GM18505 (cell line): ENCODE data around the gene ATP2A3.

Experiments used
- ATAC-seq: cut with Tn5 transposase; IDR thresholded peaks from one replicate; pipeline ENCODE4 v1.9.1; 2021; ENCODE audit not compliant: unreplicated experiment
- POLR2A ChIP-seq: IDR thresholded peaks from 4 replicates; pipeline ENCODE4 v1.6.1; 2011; ENCODE audit warnings: borderline replicate concordance; ENCODE audit not compliant: insufficient read depth, insufficient read length; ENCODE audit errors: extremely low read depth

The ATP2A3 gene

DNA sequence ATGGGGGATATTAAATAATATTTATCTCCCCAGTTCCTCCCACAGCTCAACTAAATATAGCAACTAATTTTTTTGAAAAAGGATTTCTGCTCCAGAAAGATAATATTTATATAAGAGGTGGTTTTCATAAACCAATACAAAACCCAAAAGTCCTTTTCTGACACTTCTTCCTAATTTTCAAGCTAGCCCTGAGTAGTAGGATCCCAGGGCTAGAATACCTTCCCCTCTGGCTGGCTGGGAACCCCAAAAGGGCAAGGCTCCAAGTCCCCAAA lies 1.3 kb downstream of the ATP2A3 start:
- no peak for TF ChIP-seq POLR2A
- ATAC-seq, result no peak

DNA sequence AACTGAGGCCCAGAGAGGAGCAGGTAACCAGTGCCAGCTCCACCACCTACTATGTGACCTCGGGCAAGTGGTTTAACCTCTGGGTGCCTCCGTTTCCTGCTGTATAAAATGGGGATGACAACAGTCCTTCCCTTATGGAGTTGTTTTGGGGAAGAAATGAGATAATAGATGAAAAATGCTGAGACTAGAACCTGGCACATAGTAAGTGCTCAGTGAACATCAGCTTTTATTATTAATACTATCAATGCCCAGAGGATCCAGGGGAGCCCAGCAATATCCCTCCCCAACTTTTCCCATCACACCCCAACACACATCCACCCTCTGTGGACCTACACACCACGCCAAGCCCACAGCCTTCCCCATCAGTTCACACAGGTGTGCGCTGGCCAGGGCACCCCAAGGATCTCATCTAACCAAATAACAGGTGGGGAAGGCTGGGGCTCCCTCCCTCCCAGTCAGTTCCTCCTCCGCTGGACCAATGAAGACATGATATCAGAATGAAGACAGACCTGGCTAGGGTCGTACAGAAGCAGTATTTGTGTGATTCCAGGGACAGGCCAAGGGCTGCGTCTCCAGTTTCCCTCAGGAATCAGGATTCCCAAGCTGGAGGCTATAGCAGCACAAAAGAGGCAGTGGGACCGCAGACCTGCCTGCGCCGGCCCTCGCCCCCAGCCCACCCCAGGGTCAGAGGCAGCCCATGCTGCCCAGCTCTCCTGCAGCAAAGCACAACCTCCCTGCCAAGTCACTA lies 1.8 kb downstream of the ATP2A3 start:
- TF ChIP-seq POLR2A, result no peak
- no peak for ATAC-seq

DNA sequence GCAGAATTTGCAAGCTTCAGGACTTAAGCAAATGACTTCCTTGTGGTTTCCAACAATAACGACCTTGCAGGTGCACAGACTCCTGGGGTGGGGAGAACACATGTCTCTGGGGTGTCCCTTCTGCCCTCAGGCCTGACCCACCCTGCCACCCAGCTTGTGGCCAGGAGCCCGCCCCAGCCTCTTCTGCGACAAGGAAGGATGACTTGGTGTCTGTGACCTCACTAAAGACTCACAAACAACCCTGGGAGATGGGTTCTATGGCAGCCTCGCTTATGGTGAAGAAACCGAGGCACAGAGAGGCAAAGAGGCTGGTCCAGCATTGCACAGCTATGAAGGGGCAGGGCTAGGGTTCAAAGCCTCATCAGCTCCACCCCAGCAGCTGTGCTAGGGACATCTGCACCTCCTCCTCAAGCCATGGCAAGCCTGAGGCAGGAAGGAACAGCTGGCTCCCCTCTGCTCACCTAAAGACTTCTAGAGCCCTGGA lies 2.6 kb downstream of the ATP2A3 start:
- ATAC-seq, result no peak
- no peak for TF ChIP-seq POLR2A

DNA sequence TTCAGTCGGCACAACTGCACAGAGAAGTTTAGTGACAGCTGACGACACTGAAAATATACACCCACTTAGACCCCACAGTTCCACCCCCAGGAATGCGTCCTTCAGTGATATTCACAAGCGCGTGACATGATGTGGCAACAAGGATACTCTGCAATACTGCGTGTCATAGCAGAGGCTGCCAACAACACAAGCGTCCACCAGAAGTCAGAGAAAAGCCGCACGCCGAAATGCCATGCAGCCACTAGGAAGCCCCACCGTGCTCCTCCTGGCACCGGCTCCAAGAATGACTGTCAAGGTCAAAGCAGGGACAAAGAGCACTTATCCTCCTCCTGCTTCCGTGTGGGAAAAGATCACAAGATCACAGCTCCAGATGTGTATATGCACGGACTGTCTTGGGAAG lies 3.5 kb downstream of the ATP2A3 start:
- TF ChIP-seq POLR2A, result peak; percentile 17
- ATAC-seq, result no peak

DNA sequence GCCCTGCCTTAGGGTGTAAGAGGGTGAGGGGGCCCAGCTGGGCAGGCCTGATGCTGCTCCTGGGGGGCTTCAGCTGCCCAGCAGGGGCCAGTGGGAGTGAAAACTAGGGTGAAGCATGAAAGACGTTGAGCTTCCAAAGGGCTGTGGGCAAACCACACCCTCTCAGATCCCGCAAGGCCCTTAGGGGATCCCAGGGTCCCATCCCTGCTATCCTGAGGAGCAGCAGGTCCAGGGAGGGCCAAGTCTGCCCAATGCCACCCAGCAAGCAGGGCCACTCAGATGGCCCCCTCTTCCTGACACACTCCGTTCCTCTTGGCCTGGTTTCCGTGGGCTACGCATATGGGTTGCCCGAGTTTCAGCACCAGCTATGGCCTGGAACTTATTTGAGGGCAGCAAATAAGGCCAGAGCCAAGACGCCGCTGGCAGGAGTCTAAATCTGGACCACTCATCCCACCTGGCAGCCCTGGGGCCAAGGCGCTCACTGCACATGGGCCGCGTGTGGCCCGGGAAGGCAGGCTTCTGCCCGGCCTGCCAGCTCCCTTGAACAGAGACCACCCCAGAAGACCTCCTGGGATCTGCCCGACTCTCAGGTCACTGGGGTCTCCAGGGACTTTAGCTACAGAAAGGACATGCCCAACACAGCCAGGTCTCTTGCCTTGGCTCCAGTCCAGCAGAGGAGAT lies 4.2 kb downstream of the ATP2A3 start:
- no peak for ATAC-seq

DNA sequence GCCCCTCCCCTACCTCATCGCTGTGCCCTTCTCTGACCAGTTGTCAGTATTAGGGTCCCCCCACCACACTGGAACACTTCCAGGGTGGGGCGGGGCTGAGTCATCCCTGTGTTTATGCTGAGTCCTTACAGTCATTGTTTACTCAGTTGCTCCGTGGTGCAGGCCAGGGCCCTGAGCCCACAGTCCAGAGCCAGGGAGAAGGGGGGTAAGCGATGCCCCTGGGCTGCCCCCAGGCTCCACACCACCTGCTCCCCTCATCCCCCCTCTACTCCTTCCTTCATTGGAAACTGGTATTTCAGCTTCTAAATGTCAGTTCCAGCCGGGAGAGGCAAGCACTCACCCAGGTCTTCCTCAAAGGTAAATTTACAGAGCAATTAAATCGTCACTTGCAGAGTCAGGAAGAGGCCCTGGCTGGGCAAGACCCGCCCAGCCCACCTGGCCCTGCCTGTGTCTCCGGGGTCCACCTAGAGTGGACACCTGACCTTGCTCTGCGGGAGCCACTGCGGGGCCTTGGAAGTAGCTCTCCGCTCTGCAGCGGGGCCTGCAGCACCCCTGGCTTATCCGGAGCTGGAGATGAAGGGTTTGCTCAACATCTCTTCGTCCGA lies 4.8 kb downstream of the ATP2A3 start:
- ATAC-seq, result no peak
- TF ChIP-seq POLR2A, result no peak

More for the DNA sequence above, 4.2 kb downstream of the ATP2A3 start:
- no peak for TF ChIP-seq POLR2A

DNA sequence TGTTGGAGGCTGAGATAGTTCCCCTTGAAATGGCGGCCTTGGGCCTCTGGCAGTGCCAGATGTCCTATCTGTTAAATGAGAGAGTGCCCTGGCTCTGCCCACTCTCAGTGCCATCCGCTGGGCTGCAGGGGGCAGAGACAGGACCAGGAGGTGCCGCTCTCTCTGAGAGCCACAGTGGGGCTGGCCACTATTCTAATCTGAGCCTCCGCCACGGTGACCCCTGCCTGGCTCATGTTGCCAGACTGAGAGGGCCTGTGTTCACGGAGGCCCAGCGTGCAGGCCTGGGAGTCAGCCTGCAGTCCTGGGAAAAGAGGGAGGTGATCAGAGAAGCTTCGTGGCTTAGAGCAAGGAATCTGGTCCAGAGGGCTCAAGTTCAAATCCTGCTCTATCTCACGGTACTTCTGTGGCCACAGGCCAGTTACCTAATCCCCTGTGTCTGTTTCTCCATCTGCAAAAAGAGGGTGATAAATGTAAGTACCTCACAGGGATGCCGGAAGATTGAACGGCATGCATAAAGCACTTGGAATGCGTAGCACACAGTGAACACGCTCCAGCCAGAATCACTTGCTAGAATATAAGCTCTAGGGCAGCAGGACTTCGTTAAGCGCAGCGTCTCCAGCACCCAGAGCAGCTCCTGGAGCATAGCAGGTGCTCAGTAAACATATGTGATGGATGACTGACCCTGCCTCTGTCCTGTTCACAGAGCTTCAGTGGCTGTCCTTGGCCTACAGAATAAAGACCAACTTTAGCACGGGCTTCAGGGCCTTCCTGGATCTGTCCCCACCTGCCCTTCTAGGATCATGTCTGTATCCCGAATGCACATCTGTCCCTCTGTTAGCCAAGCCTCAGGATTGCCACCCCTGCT lies 6.3 kb downstream of the ATP2A3 start:
- TF ChIP-seq POLR2A, result no peak
- no peak for ATAC-seq

DNA sequence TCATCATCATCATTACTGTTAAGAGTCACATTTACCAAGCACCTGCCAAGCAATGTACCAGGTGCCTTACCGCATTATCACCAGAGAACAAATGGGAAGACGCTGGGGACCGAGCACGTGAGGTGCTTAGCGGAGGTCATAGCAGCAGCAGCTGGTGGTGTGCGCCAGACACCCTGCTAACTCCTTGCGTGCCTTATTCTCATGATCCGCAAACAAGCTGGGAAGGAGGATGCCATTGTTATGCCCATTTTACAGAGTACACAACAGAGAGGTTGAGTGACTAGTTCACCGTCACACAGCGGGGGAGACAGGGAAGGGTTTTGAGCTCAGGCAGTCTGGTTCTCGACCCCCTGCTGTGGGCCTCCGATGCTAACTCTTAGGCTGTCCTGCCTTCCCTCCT lies 7.3 kb downstream of the ATP2A3 start:
- no peak for ATAC-seq
- no peak for TF ChIP-seq POLR2A

DNA sequence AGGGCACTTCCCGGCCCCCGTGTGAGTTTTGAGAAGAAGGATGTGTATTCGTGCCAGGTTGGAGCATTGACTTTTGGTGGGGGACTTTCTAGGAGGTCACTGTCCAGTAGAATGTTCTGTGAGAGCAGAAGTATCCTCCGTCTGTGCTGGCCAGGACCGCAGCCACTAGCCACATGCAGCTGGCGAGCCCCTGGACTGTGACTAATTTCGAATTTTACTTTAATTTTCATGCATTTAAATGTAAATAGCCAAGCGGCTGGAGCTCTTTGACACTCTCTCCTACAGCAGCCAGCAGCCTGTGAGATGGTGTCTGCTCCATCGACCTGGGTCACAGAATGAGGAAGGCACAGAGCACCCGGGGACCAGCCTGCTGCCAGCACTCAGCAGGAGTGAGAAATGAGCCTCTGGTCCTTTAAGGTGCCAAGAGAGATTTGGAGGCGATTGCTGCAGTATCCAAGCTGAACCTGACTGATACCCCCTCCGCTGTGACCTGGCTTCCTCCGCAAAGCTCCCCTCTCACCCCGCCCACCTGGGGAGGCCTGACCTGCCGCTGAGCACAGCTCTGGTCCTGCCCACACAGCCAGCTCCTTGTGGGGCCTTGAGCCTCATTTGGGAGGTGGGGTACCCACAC lies 7.8 kb downstream of the ATP2A3 start:
- no peak for TF ChIP-seq POLR2A

DNA sequence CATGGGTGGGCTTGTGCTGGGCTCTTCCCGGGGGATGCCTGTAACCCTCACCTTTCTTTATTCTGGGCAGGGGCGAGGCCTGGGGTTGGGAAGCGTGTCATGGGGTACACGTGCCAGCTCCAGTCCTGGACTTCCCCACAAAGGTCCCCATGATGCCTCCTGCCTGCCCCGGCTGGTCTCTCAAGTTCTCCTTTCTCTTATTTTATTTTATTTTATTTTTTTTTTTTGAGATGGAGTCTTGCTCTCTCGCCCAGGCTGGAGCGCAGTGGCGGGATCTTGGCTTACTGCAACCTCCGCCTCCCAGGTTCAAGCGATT lies 8.6 kb downstream of the ATP2A3 start:
- no peak for TF ChIP-seq POLR2A
- no peak for ATAC-seq

More for the DNA sequence above, 7.8 kb downstream of the ATP2A3 start:
- ATAC-seq, result no peak

DNA sequence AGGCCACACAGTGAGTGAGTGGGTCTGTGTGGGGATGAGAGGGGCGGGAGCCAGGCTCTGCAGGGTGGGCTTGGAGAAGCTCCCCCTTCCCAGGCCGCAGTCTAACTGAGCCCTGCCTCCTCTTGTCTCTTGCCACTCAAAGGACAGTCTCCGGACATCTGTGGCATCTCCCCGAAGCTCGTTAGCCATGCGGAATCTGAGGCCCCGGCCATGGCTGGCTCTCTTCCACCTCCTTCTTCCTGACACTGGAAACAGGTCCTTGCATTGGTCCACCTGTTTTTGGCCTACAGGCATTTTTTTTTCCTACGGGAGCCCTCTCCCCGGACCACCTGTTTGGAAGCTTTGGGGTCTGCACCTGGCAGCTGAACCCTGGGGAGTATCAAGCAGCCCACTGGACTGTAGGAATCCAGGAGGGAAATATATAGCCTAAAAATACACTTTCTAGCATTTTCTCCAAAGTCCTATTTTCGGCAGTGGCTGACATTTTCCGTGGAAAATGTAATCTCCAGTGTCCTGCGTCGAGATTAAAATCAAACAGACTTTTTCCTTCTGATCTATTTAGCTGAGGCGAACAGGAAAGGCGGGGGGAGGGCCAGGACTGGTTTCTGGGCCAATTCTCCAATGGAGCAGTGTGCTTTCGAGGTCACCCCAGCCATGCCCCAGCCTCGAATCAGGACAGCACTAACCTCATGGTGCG lies 9.1 kb downstream of the ATP2A3 start:
- ATAC-seq, result no peak
- TF ChIP-seq POLR2A, result no peak

DNA sequence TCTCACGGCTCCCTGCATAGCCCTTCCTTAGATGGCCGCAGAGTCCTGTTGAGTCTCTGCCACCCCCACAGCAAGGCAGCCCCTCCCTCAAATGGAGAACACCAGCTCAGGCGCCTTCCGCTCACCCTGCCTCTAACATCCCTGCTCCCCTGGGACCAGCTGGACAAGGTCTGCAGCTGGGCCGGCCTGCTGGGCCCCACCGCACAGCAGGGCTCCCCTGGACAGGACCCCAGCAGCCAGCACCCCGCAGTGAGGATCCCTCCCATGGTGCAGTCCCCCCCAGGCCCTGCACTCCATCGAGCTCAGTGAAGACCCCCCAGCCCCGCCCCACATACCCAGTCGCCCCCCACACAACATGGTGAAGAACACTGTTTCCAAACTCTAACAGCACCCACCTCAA lies 10.2 kb downstream of the ATP2A3 start:
- no peak for TF ChIP-seq POLR2A
- no peak for ATAC-seq

DNA sequence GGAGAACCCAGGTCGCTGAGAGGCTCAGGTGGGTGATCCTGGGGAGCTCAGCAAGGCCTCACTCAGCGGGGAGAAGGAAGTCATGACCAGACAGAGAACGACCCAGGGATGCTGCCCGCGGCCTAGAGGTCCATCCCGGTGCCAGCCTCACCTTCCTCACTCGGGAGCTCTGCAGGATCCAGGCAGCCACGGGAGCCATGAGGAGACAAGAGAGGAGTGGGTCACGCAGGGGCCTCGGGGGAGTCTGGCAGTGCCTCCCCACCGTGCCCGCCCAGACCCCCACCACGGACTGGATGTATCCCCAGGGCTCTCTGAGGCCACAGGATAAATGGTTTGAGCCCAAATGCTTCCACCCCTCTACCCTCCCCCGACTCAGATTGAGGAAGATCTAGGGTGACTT lies 10.7 kb downstream of the ATP2A3 start:
- ATAC-seq, result no peak
- no peak for TF ChIP-seq POLR2A

DNA sequence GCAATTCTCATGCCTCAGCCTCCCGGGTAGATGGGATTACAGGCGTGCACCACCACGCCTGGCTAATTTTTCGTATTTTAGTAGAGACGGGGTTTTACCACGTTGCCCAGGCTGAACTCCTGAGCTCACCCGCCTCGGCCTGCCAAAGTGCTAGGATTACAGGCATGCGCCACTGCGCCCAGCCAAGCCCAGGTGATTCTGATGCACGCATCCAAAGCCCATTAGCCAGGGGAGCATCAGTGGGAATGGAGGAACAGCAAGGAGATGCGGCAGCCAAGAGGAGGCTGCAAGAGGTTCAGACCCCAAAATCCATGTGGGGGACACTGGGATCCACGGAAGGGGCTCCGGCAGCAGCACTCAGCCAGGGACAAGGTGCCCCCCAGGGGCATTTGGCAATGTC lies 12.1 kb downstream of the ATP2A3 start:
- no peak for ATAC-seq
- TF ChIP-seq POLR2A, result no peak
